Measurements from ENCODE around the gene HNF1B.

- no peak for TF ChIP-seq EZH2 (IDR thresholded peaks at IDR 0.05)
- no peak for TF ChIP-seq POLR2AphosphoS5 (IDR thresholded peaks at IDR 0.05; ENCODE audit: borderline replicate concordance, low read depth, low read length)
- TF ChIP-seq FOXP2 (optimal IDR thresholded peaks at IDR 0.05; ENCODE audit: control extremely low read depth, extremely low read length, insufficient read depth) = no peak
Observed at GRCh38 chr17:37744961-37745800, at the start of gene HNF1B.
